Activated CD8-positive, alpha-beta memory T cell treated with anti-CD3 and anti-CD28 coated beads, Interleukin-2, amount 50 U/mL, for 1 hour (primary cell): ENCODE results near the gene CPN1.

Experiments used
- DNase-seq: peaks from one replicate; pipeline ENCODE4 v3.0.0-alpha.2; 2020; ENCODE audit errors: extremely low read depth

Gene CPN1

GRCh38 chr10:100076750-100077149, 4.9 kb downstream of the CPN1 start:
- no peak for DNase-seq

GRCh38 chr10:100075426-100076220, 6.0 kb downstream of the CPN1 start:
- DNase-seq, result no peak

GRCh38 chr10:100072514-100072913, 9.2 kb downstream of the CPN1 start:
- DNase-seq, result no peak

- no peak for DNase-seq
Observed at GRCh38 chr10:100071529-100071928, 10.1 kb downstream of the CPN1 start.

- no peak for DNase-seq
Observed at GRCh38 chr10:100067466-100067865, 14.2 kb downstream of the CPN1 start.

GRCh38 chr10:100065084-100065660, 16.5 kb downstream of the CPN1 start:
- no peak for DNase-seq

- no peak for DNase-seq
Observed at GRCh38 chr10:100061401-100061800, 20.3 kb downstream of the CPN1 start.

GRCh38 chr10:100057948-100058347, 23.7 kb downstream of the CPN1 start:
- no peak for DNase-seq

- DNase-seq, result no peak
Observed at GRCh38 chr10:100053686-100054460, 27.8 kb downstream of the CPN1 start.

- DNase-seq, result peak; percentile 55
Observed at GRCh38 chr10:100046021-100046486, 35.6 kb downstream of the CPN1 start.

- DNase-seq, result no peak
Observed at GRCh38 chr10:100045592-100045991, 36.1 kb downstream of the CPN1 start.

- no peak for DNase-seq
Observed at GRCh38 chr10:100043796-100044195, 37.9 kb downstream of the CPN1 start.

- no peak for DNase-seq
Observed at GRCh38 chr10:100043344-100043743, 38.3 kb downstream of the CPN1 start.

GRCh38 chr10:100041306-100042002, 40.2 kb downstream of the CPN1 start:
- no peak for DNase-seq

- no peak for DNase-seq
Observed at GRCh38 chr10:100038561-100039071, 43.1 kb downstream of the CPN1 start.

- no peak for DNase-seq
Observed at GRCh38 chr10:100037758-100038315, 43.8 kb downstream of the CPN1 start.

GRCh38 chr10:100036850-100037249, 44.8 kb downstream of the CPN1 start:
- no peak for DNase-seq

- DNase-seq, result no peak
Observed at GRCh38 chr10:100033766-100034418, 47.8 kb downstream of the CPN1 start.

- DNase-seq, result no peak
Observed at GRCh38 chr10:100027416-100027815, 54.3 kb downstream of the CPN1 start.

- DNase-seq, result no peak
Observed at GRCh38 chr10:100025576-100025975, 56.1 kb downstream of the CPN1 start.

GRCh38 chr10:100024748-100025147, 56.9 kb downstream of the CPN1 start:
- DNase-seq, result no peak
